K562 (cell line): Measurements from ENCODE around the gene GORASP1. TPM values are rescaled to one million over a fixed set of nuclear protein-coding genes. Genes with fewer than 3 reads are reported as not detected.

Experiments used
- ATAC-seq: fragments of 200-7000 bp; cut with Tn5 transposase; 3 replicates; pipeline ENCODE4 v1.9.1; 2020; ENCODE audit warnings: moderate library complexity
- BruUV-seq: library from RNA; stranded (reverse); fragments of 400-500 nt; replicated peaks from 2 replicates; lab custom pipeline; 2021; lab: Mats Ljungman, UMichigan
- CTCF ChIA-PET: fragments of 300-600 bp; formaldehyde crosslinking; extraction: SDS; loops from one replicate; lab custom pipeline; 2021; ENCODE audit warnings: low intra/inter-chr PET ratio; lab: Yijun Ruan, JAX
- POLR2A ChIA-PET: fragments of 300-600, 350-650 bp; sonication (Branson Sonifier 250); formaldehyde crosslinking; extraction: SDS; loops from one replicate; lab custom pipeline; 2021; ENCODE audit warnings: antibody characterized with exemption, inconsistent platforms; lab: Yijun Ruan, JAX
- DNase-seq, 4 experiments: peaks; one replicate each; pipeline versions ENCODE4 v3.0.0 to v3.0.0-alpha.2; 2011 to 2018; ENCODE audit warnings: low spot score in 3 of 4, mixed read lengths in 3 of 4; ENCODE audit errors: extremely low read depth in 1 of 4
- FAIRE-seq: peaks from 2 replicates; lab custom pipeline; 2011; peaks lifted over from hg19 to GRCh38; lab: Jason Lieb, UNC
- H2AFZ ChIP-seq: 2 replicates; pipeline ENCODE4 v1.6.0; 2011; ENCODE audit warnings: low read depth, low read length, control low read depth, inconsistent platforms
- H3K27ac ChIP-seq: fragments of 200-600 bp; 3 replicates; pipeline ENCODE4 v1.8.0; 2011; ENCODE audit warnings: low read depth, mild to moderate bottlenecking, control low read depth, inconsistent platforms, low read length, moderate library complexity, mixed read lengths; ENCODE audit errors: extremely low read depth
- H3K27me3 ChIP-seq, 2 experiments: fragments of 300-600 bp in 1 of 2; 2 replicates in 1 of 2; 3 replicates in 1 of 2; pipeline versions ENCODE4 v1.6.0 to v1.8.0; 2011; ENCODE audit warnings: inconsistent platforms in 2 of 2, low read length in 2 of 2, mild to moderate bottlenecking in 1 of 2, mixed read lengths in 1 of 2, moderate library complexity in 1 of 2; ENCODE audit not compliant: control insufficient read depth in 2 of 2, insufficient read depth in 2 of 2
- H3K36me3 ChIP-seq: fragments of 300-600 bp; 3 replicates; pipeline ENCODE4 v1.8.0; 2011; ENCODE audit warnings: mild to moderate bottlenecking, low read length, inconsistent platforms; ENCODE audit not compliant: control insufficient read depth, insufficient read depth
- H3K4me1 ChIP-seq, 2 experiments: fragments of 200-600 bp in 1 of 2; replicated peaks in 1 of 2; 2 replicates in 1 of 2; 3 replicates in 1 of 2; pipeline versions ENCODE4 v1.5.1 to v1.8.0; 2011; ENCODE audit warnings: inconsistent platforms in 2 of 2, low read length in 2 of 2, mild to moderate bottlenecking in 1 of 2, mixed read lengths in 1 of 2, moderate library complexity in 1 of 2; ENCODE audit not compliant: control insufficient read depth in 2 of 2, insufficient read depth in 2 of 2
- H3K4me2 ChIP-seq: 2 replicates; pipeline ENCODE4 v1.6.1; 2011; ENCODE audit warnings: low read length, control low read depth, inconsistent platforms, mixed read lengths; ENCODE audit not compliant: insufficient read depth
- H3K4me3 ChIP-seq: fragments of 200-600 bp; sonication (generic), shearing (Covaris generic); 2 replicates; pipeline ENCODE4 v1.5.1; 2016; ENCODE audit warnings: control low read depth, inconsistent platforms
- H3K79me2 ChIP-seq: fragments of 200-600 bp; 3 replicates; pipeline ENCODE4 v1.8.0; 2011; ENCODE audit warnings: low read length, inconsistent platforms; ENCODE audit not compliant: control insufficient read depth, insufficient read depth
- H3K9ac ChIP-seq, 2 experiments: 2 replicates each; pipeline versions ENCODE4 v1.6.0 to v1.6.1; 2011; ENCODE audit warnings: low read depth in 2 of 2, low read length in 2 of 2, control low read depth in 1 of 2, inconsistent platforms in 1 of 2, mild to moderate bottlenecking in 1 of 2, mixed read lengths in 1 of 2; ENCODE audit not compliant: insufficient read depth in 1 of 2
- H3K9me1 ChIP-seq: one replicate; pipeline ENCODE4 v1.6.0; 2011; ENCODE audit warnings: inconsistent platforms, mild to moderate bottlenecking, low read length, moderate library complexity; ENCODE audit not compliant: control insufficient read depth, insufficient read depth
- H3K9me3 ChIP-seq: replicated peaks from 2 replicates; pipeline ENCODE4 v1.5.1; 2011; ENCODE audit warnings: low read depth, low read length, inconsistent platforms; ENCODE audit not compliant: control insufficient read depth, insufficient read depth
- H4K20me1 ChIP-seq: replicated peaks from 2 replicates; pipeline ENCODE4 v1.6.1; 2011; ENCODE audit warnings: low read length, inconsistent platforms, mixed read lengths; ENCODE audit not compliant: control insufficient read depth, insufficient read depth
- MLLT1 ChIP-seq, 2 experiments: fragments of 450-650 bp; IDR thresholded peaks; 2 replicates each; pipeline ENCODE4 v1.6.1; 2016
- NCOA1 ChIP-seq: fragments of 450-650 bp; IDR thresholded peaks from 2 replicates; pipeline ENCODE4 v1.6.1; 2016; ENCODE audit warnings: low read depth
- SMARCE1 ChIP-seq: fragments of 450-650 bp; IDR thresholded peaks from 2 replicates; pipeline ENCODE4 v1.7.1; 2016; ENCODE audit warnings: mild to moderate bottlenecking
- WGBS: fragments of 100-300 bp; shearing (Covaris generic); methylation state at CpG from one replicate; pipeline ENCODE4 v1.1.6; 2016; ENCODE audit warnings: low coverage, mixed read lengths; ENCODE audit not compliant: insufficient coverage; ENCODE audit errors: missing lambda C conversion rate; 5-methylcytosine and 5-hydroxymethylcytosine counted together
- in situ Hi-C: fragments of 300-500 bp; cut with MboI; formaldehyde crosslinking; loops from 4 replicates; pipeline ENCODE4 v1.15.0; 2018; ENCODE audit warnings: inconsistent platforms, mixed read lengths
- intact Hi-C: fragments of 100-400 bp; cut with micrococcal nuclease; formaldehyde crosslinking; loops from 2 replicates; pipeline ENCODE4 v1.14.2; 2022
- polyA plus RNA-seq, 8 experiments: library from polyadenylated mRNA; depleted of rRNA in 4 of 8; stranded (reverse) in 5 of 8; unstranded in 3 of 8; fragments of >200 nt; fragmentation: Nextera tagmentation in 2 of 8; fragmentation: Illumina TruSeq in 1 of 8; extraction: Ambion mirVana in 2 of 8; extraction: Trizol in 1 of 8; gene quantifications; 2 replicates each; pipeline versions ENCODE4 v1.2.1 to v1.2.3, GENCODE V29; 2011 to 2014; ENCODE audit warnings: inconsistent platforms in 1 of 8, missing spikeins in 1 of 8
- total RNA-seq, 7 experiments: library from RNA; depleted of rRNA in 6 of 7; stranded (reverse); fragments of >200 nt in 6 of 7; fragmentation: Illumina TruSeq in 2 of 7; extraction: Trizol in 2 of 7; gene quantifications; 2 replicates each; pipeline versions ENCODE4 v1.2.1 to v1.2.3, GENCODE V29; 2011 to 2021; ENCODE audit warnings: low replicate concordance in 1 of 7

GORASP1 gene
- total and polyA plus RNA-seq, 9 of the 15 experiments (the other 6 are each of a cell fraction or from before 2014, with no cell fraction given) = 8.4 to 87.9 (median 67.6) TPM

GRCh38 chr3:39052583-39052982 lies 54.8 kb downstream of the GORASP1 start:
- DNase-seq = peak in 1 of 4 experiments; percentile 23
- WGBS = 1% methylated on average over 11 of the region's 11 CpGs
- no peaks in the 10 kb centered on the region for H3K27me3 ChIP-seq
- peak overlapping the region; percentile 88 for H3K27ac ChIP-seq
- peaks cover 3% of the 10 kb centered on the region; the same call in 1 of the 2 replicates for H3K9me3 ChIP-seq
- in situ Hi-C loops (no loop called here), intact Hi-C loops (no loop called here)
- H3K4me2 ChIP-seq = peak overlapping the region; percentile 99
- H3K36me3 ChIP-seq = no peaks in the 10 kb centered on the region
- H2AFZ ChIP-seq = peak overlapping the region; percentile 98
- ATAC-seq = peak; percentile 25
- ChIA-PET POLR2A (no interaction called here), CTCF (no interaction called here)
- no TSS peak for BruUV-seq
- no peak for FAIRE-seq
- TF ChIP-seq MLLT1 (IDR thresholded peaks at IDR 0.05) (0 out of 4 replicates have a peak, but pooled peaks of 1 of the 2 experiments have one; percentile 46), SMARCE1 (0 out of 2 replicates have a peak, but pooled peaks have one; percentile 16), NCOA1 (no peak)
- H3K4me3 ChIP-seq = peak overlapping the region; percentile 90
- H3K4me1 ChIP-seq = peaks cover 5 to 9% of the 10 kb centered on the region in 2 experiments; a peak in 4 of 5 replicates
- H4K20me1 ChIP-seq = no peaks in the 10 kb centered on the region
- H3K9me1 ChIP-seq = no peaks in the 10 kb centered on the region
- peak overlapping the region; percentile 69 to 96 for H3K9ac ChIP-seq
- H3K79me2 ChIP-seq = peaks cover 46% of the 10 kb centered on the region
